SK-N-SH (cell line): ENCODE measurements around the gene PROSER1. TPM values are rescaled to one million over a fixed set of nuclear protein-coding genes. Genes with fewer than 3 reads are reported as not detected.

Experiments
- CTCF ChIA-PET: fragments of 300-600, 350-600 bp; formaldehyde crosslinking; extraction: SDS; loops from one replicate; lab custom pipeline; 2021; lab: Yijun Ruan, JAX
- POLR2A ChIA-PET: fragments of 350-600 bp; sonication (Branson Sonifier 250); formaldehyde crosslinking; extraction: SDS; loops from one replicate; lab custom pipeline; 2020; ENCODE audit warnings: antibody characterized with exemption, inconsistent platforms; lab: Yijun Ruan, JAX
- DNase-seq: peaks from one replicate; pipeline ENCODE4 v3.0.0; 2012
- H2AFZ ChIP-seq: fragments of 200-600 bp; sonication (generic); 2 replicates; pipeline ENCODE4 v1.8.1; 2016; ENCODE audit warnings: antibody characterized with exemption, mild to moderate bottlenecking, low read depth
- H3F3A ChIP-seq: fragments of 200-600 bp; sonication (generic); replicated peaks from 2 replicates; pipeline ENCODE3; 2016; ENCODE audit warnings: antibody characterized with exemption, mild to moderate bottlenecking; ENCODE audit not compliant: insufficient read depth
- H3K27ac ChIP-seq, 2 experiments: fragments of 200-500 bp in 1 of 2; fragments of 200-600 bp in 1 of 2; sonication (Bioruptor generic) in 1 of 2; sonication (generic), shearing (Covaris generic) in 1 of 2; 2 replicates each; pipeline versions ENCODE4 v1.5.1 to v1.6.1; 2014 to 2016; ENCODE audit warnings: low read depth in 2 of 2, inconsistent platforms in 1 of 2, low read length in 1 of 2, mild to moderate bottlenecking in 1 of 2, mixed read lengths in 1 of 2
- H3K27me3 ChIP-seq: fragments of 200-600 bp; sonication (generic), shearing (Covaris generic); 2 replicates; pipeline ENCODE4 v1.6.1; 2016; ENCODE audit warnings: mixed run types; ENCODE audit not compliant: insufficient read depth
- H3K36me3 ChIP-seq, 2 experiments: fragments of 200-500 bp in 1 of 2; fragments of 200-600 bp in 1 of 2; sonication (Bioruptor generic) in 1 of 2; sonication (generic) in 1 of 2; replicated peaks in 1 of 2; 2 replicates each; pipeline versions ENCODE3 to v1.5.1; 2014 to 2016; ENCODE audit warnings: low read length in 1 of 2, mild to moderate bottlenecking in 1 of 2; ENCODE audit not compliant: insufficient read depth in 2 of 2, control insufficient read depth in 1 of 2
- H3K4me1 ChIP-seq, 2 experiments: fragments of 200-500 bp in 1 of 2; fragments of 200-600 bp in 1 of 2; sonication (Bioruptor generic) in 1 of 2; sonication (generic), shearing (Covaris generic) in 1 of 2; 2 replicates each; pipeline versions ENCODE4 v1.5.1 to v1.6.1; 2014 to 2016; ENCODE audit warnings: low read depth in 1 of 2, low read length in 1 of 2, mixed run types in 1 of 2; ENCODE audit not compliant: insufficient read depth in 2 of 2, control insufficient read depth in 1 of 2
- H3K4me2 ChIP-seq: fragments of 200-600 bp; sonication (generic), shearing (Covaris generic); 2 replicates; pipeline ENCODE4 v1.6.1; 2017; ENCODE audit warnings: mixed run types
- H3K4me3 ChIP-seq, 2 experiments: fragments of 200-500 bp in 1 of 2; fragments of 200-600 bp in 1 of 2; sonication (Bioruptor generic) in 1 of 2; sonication (generic), shearing (Covaris generic) in 1 of 2; 2 replicates each; pipeline versions ENCODE4 v1.5.1 to v1.8.1; 2014 to 2016; ENCODE audit warnings: low read depth in 2 of 2, inconsistent platforms in 1 of 2, low read length in 1 of 2, mild to moderate bottlenecking in 1 of 2, mixed read lengths in 1 of 2, moderate library complexity in 1 of 2
- H3K79me2 ChIP-seq: fragments of 200-600 bp; sonication (generic); 2 replicates; pipeline ENCODE4 v1.8.1; 2017; ENCODE audit warnings: mild to moderate bottlenecking; ENCODE audit not compliant: insufficient read depth
- H3K9ac ChIP-seq: fragments of 200-600 bp; sonication (generic); 2 replicates; pipeline ENCODE4 v1.6.1; 2017; ENCODE audit warnings: mixed run types
- H3K9me2 ChIP-seq: fragments of 200-600 bp; sonication (generic); 2 replicates; pipeline ENCODE4 v1.6.1; 2017; ENCODE audit warnings: mixed run types
- H3K9me3 ChIP-seq: fragments of 200-600 bp; sonication (generic); 2 replicates; pipeline ENCODE4 v1.6.1; 2017; ENCODE audit warnings: mixed run types, mild to moderate bottlenecking, moderate library complexity
- H4K20me1 ChIP-seq: fragments of 200-600 bp; sonication (generic); 2 replicates; pipeline ENCODE4 v1.6.1; 2017; ENCODE audit warnings: mild to moderate bottlenecking, mixed run types; ENCODE audit not compliant: insufficient read depth
- EP300 ChIP-seq, 2 experiments: IDR thresholded peaks; 2 replicates each; pipeline versions ENCODE4 v1.4.0 to v1.6.1; 2012; ENCODE audit warnings: borderline replicate concordance in 1 of 2, low read depth in 1 of 2, low read length in 1 of 2
- FOXJ3 ChIP-seq: sonication (generic); formaldehyde crosslinking; IDR thresholded peaks from 2 replicates; pipeline ENCODE4 v1.5.1; 2020; ENCODE audit warnings: mild to moderate bottlenecking, missing genetic modification reagents
- GATA2 ChIP-seq: sonication (generic); formaldehyde crosslinking; IDR thresholded peaks from 2 replicates; pipeline ENCODE4 v1.5.0; 2020; ENCODE audit warnings: mild to moderate bottlenecking, missing genetic modification reagents
- MXI1 ChIP-seq: IDR thresholded peaks from 2 replicates; pipeline ENCODE4 v1.6.1; 2012; ENCODE audit warnings: mild to moderate bottlenecking, low read depth, low read length, improper control_type of control experiment
- RCOR1 ChIP-seq: fragments of 150-350 bp; IDR thresholded peaks from 2 replicates; pipeline ENCODE4 v1.6.1; 2017; ENCODE audit warnings: antibody characterized with exemption, low read length
- TEAD4 ChIP-seq: IDR thresholded peaks from 2 replicates; pipeline ENCODE4 v1.4.0; 2012; ENCODE audit warnings: mild to moderate bottlenecking, borderline replicate concordance; ENCODE audit not compliant: insufficient read depth
- WGBS: methylation state at CpG from one replicate; pipeline ENCODE4 v1.1.6; 2017; ENCODE audit warnings: low lambda C conversion rate; 5-methylcytosine and 5-hydroxymethylcytosine counted together
- polyA plus RNA-seq, 3 experiments: library from polyadenylated mRNA; depleted of rRNA; stranded (reverse); fragments of >200 nt; gene quantifications; 2 replicates each; pipeline ENCODE4 v1.2.3, GENCODE V29; 2012
- TF ChIP-seq, protein P1 (sequence below): fragments of 150-350 bp; IDR thresholded peaks from 2 replicates; pipeline ENCODE4 v1.6.1; 2016; ENCODE audit warnings: mild to moderate bottlenecking, low read depth, low read length

PROSER1 gene
- polyA plus RNA-seq, 1 of the 3 experiments (the other 2 are of a cell fraction): 14.8 TPM

DNA sequence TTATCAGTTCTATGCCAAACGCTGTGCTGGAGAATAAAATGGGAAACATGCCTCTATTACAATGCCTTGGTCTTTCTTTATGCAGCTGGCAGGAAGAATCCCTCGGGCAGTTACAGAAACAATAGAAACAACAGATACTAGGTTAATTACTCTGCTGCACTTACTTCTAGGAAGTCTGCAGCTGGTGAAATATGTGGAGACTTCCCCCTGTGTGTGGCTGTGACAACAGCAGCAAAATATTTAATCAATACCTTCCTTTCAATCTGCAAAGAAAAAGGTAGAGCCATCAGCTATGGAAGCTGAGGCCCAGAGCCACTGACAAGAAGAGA, 57.2 kb downstream of the PROSER1 start:
- Histone ChIP-seq H3K4me1 (peaks cover 0 to 13% of the 10 kb centered on the region in 2 experiments; a peak in 2 of 4 replicates), H3K9me3 (no peaks in the 10 kb centered on the region), H3K27ac (peak overlapping the region in 1 of 2 experiments; percentile 87; a peak in 2 of 4 replicates), H3K9ac (no peak overlapping the region), H4K20me1 (no peaks in the 10 kb centered on the region), H3K36me3 (no peaks in the 10 kb centered on the region), H3K79me2 (no peaks in the 10 kb centered on the region), H3K27me3 (no peaks in the 10 kb centered on the region), H3F3A (no peaks in the 10 kb centered on the region), H3K9me2 (no peaks in the 10 kb centered on the region), H3K4me2 (no peak overlapping the region), H3K4me3 (no peak overlapping the region), H2AFZ (no peak overlapping the region)
- CTCF ChIA-PET: interaction anchor here (1.2 to 2.7 kb wide), 4 partner anchors 11 to 361 kb away, joined by 3 to 12 read pairs (median 6); no protein-coding TSS in a partner anchor
- peak; percentile 35; the same call in 1 of the 2 replicates for TF ChIP-seq RCOR1
- peak; percentile 15; the same call in 1 of the 2 replicates for TF ChIP-seq GATA2
- TF ChIP-seq, protein P1, sequence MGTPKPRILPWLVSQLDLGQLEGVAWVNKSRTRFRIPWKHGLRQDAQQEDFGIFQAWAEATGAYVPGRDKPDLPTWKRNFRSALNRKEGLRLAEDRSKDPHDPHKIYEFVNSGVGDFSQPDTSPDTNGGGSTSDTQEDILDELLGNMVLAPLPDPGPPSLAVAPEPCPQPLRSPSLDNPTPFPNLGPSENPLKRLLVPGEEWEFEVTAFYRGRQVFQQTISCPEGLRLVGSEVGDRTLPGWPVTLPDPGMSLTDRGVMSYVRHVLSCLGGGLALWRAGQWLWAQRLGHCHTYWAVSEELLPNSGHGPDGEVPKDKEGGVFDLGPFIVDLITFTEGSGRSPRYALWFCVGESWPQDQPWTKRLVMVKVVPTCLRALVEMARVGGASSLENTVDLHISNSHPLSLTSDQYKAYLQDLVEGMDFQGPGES: no peak
- peak; percentile 67; the same call in 1 of the 2 replicates for TF ChIP-seq FOXJ3 (CRISPR knock-in tag)
- TF ChIP-seq EP300 (IDR thresholded peaks at IDR 0.05; ENCODE audit: borderline replicate concordance in 1 of 2, low read depth in 1 of 2, low read length in 1 of 2): peak in 1 of 2 experiments; percentile 66; a peak in 2 of 4 replicates
- TF ChIP-seq TEAD4: no peak
- 7% methylated on average over 2 of the region's 2 CpGs for WGBS
- POLR2A ChIA-PET: interaction anchor here (2.5 kb wide), 1 partner anchor 57 kb away, joined by 13 read pairs; the partner anchor contains the start of genes NHLRC3 and PROSER1
- peak; percentile 24 for DNase-seq

DNA sequence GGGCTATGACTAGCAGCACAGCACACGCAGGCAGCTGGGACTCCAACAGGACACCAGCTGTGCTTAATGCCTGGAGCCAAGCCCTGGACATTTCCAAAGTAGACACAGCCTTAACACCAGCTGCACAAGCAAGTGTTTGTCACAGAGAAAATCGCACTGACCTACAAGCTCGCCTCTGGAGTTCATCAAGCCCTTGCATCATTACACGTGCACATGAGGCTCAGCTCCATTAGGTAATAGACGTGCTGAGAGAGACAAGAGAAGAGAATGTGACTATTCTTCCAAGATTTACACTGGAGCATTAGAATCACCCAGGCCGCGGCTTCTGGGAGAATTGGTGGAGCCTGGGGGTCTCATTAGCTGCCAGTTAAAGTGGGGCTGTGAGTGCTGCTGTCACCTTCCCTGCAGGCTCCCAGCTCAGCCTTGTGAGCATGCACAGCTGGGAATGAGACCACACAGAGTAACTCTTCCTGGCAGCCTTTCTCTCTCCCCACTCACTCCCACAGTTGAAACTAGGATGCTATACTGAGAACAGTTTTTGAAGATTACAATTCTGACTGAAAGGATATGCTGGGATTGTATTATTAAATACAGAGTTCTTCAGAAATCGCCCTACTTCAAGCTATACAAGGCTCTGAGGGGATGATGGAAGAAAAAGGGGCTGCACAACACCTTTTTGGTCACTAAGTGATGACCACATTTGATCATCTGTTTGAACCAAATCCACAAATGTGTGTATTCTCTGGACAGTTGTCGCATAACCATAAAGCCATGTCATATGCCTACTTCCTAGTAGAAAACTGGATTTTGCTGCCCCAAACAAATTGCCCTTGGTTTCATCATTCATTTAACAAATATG, 57.8 kb downstream of the PROSER1 start:
- H3K4me1 ChIP-seq: peaks cover 0 to 13% of the 10 kb centered on the region in 2 experiments; a peak in 2 of 4 replicates
- ChIA-PET CTCF (interaction anchor here (1.2 to 2.7 kb wide), 3 partner anchors 10 to 361 kb away, joined by 3 to 12 read pairs (median 6); no protein-coding TSS in a partner anchor), POLR2A (interaction anchor here (2.5 kb wide), 1 partner anchor 58 kb away, joined by 13 read pairs; the partner anchor contains the start of genes NHLRC3 and PROSER1)
- no peak overlapping the region for H3K4me3 ChIP-seq
- no peaks in the 10 kb centered on the region for H3K79me2 ChIP-seq
- H3K9ac ChIP-seq: no peak overlapping the region
- H3F3A ChIP-seq: no peaks in the 10 kb centered on the region
- no peaks in the 10 kb centered on the region for H3K27me3 ChIP-seq
- peak; percentile 45 for DNase-seq
- H3K9me2 ChIP-seq: no peaks in the 10 kb centered on the region
- H3K9me3 ChIP-seq: no peaks in the 10 kb centered on the region
- no peak overlapping the region for H3K4me2 ChIP-seq
- no peaks in the 10 kb centered on the region for H3K36me3 ChIP-seq
- H4K20me1 ChIP-seq: no peaks in the 10 kb centered on the region
- 12% methylated on average over 9 of the region's 9 CpGs for WGBS
- TF ChIP-seq EP300 (IDR thresholded peaks at IDR 0.05; ENCODE audit: borderline replicate concordance in 1 of 2, low read depth in 1 of 2, low read length in 1 of 2) (peak in 1 of 2 experiments; percentile 59; a peak in 1 of 4 replicates), MXI1 (peak; percentile 83)
- TF ChIP-seq, protein P1: no peak
- peak overlapping the region in 1 of 2 experiments; percentile 87; a peak in 2 of 4 replicates for H3K27ac ChIP-seq
- H2AFZ ChIP-seq: no peak overlapping the region
